Measurements from ENCODE around the gene SMYD3. TPM values are rescaled to one million over a fixed set of nuclear protein-coding genes. Genes with fewer than 3 reads are reported as not detected.

Gene SMYD3
- total and polyA plus RNA-seq, 2 donors (not counting 3 experiments of a cell fraction or from before 2014, with no cell fraction given) = 16.0 to 32.1 TPM

DNA sequence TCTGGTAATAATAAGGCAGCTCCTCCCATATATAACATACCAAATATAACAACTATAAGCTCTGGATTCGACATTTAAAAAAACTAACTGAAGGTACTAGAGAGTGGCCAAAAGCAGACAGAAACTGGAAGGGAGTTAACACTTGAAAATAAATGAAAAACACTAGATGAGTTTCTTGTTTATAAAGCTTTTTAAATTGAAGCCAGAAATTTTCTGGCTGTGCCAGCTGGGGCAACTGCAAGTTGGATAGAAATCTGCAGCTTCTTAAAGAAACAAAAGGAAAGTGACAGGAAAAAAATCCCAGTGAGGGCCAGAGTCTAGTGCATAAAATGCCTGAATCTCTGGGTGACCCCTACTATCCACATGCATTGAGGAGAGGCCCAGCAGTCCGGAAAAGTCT is 432.7 kb downstream of the SMYD3 start:
- Histone ChIP-seq H3K9me1 (replicated peaks; ENCODE audit: control insufficient read depth, extremely low read depth, insufficient read depth, low read length) (no peaks in the 10 kb centered on the region), H3K9ac (replicated peaks; ENCODE audit: extremely low read depth, insufficient read depth, low read length) (no peak overlapping the region), H3K9me3 (replicated peaks; ENCODE audit: control insufficient read depth, insufficient read depth, low read length) (no peaks in the 10 kb centered on the region), H2AFZ (ENCODE audit: low read depth, low read length) (no peak overlapping the region), H4K20me1 (replicated peaks; ENCODE audit: control insufficient read depth, extremely low read depth, insufficient read depth, low read length) (no peaks in the 10 kb centered on the region), H3K79me2 (ENCODE audit: control insufficient read depth, insufficient read depth, low read length) (no peaks in the 10 kb centered on the region), H3K36me3 (ENCODE audit: control insufficient read depth in 2 of 2, extremely low read depth in 1 of 2, insufficient read depth in 2 of 2, low read length in 2 of 2) (no peaks in the 10 kb centered on the region), H3K27ac (ENCODE audit: insufficient read depth, low read depth, low read length) (no peak overlapping the region), H3K4me3 (replicated peaks in 1 of 3; ENCODE audit: insufficient read depth in 1 of 3, low read depth in 1 of 3, low read length in 3 of 3) (no peak overlapping the region), H3K4me1 (ENCODE audit: control insufficient read depth, extremely low read depth, insufficient read depth, low read length) (no peaks in the 10 kb centered on the region), H3K27me3 (ENCODE audit: control insufficient read depth in 2 of 2, insufficient read depth in 2 of 2, low read length in 2 of 2) (no peaks in the 10 kb centered on the region), H3K4me2 (ENCODE audit: insufficient read depth, low read length) (no peak overlapping the region)
- TF ChIP-seq MYC (IDR thresholded peaks at IDR 0.05; ENCODE audit: low read depth, low read length) (no peak), FOS (IDR thresholded peaks at IDR 0.05; ENCODE audit: borderline replicate concordance, insufficient read depth, low read length) (no peak), JUN (IDR thresholded peaks at IDR 0.05; ENCODE audit: borderline replicate concordance, insufficient read depth, insufficient read length, low read depth) (no peak), EZH2 (IDR thresholded peaks at IDR 0.05; ENCODE audit: borderline replicate concordance, low read depth, low read length, severe bottlenecking) (no peak), POLR2A (IDR thresholded peaks at IDR 0.05; ENCODE audit: low read depth, low read length) (no peak), POLR2AphosphoS5 (IDR thresholded peaks at IDR 0.05; ENCODE audit: insufficient read depth, low read depth, low read length) (no peak), GATA2 (IDR thresholded peaks at IDR 0.05; ENCODE audit: insufficient read depth, insufficient read length, low read depth, low read length) (no peak)
- TF ChIP-seq, protein P1, sequence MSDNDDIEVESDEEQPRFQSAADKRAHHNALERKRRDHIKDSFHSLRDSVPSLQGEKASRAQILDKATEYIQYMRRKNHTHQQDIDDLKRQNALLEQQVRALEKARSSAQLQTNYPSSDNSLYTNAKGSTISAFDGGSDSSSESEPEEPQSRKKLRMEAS (IDR thresholded peaks at IDR 0.05; ENCODE audit: insufficient read depth, insufficient read length) = no peak
- TF ChIP-seq, protein P2, sequence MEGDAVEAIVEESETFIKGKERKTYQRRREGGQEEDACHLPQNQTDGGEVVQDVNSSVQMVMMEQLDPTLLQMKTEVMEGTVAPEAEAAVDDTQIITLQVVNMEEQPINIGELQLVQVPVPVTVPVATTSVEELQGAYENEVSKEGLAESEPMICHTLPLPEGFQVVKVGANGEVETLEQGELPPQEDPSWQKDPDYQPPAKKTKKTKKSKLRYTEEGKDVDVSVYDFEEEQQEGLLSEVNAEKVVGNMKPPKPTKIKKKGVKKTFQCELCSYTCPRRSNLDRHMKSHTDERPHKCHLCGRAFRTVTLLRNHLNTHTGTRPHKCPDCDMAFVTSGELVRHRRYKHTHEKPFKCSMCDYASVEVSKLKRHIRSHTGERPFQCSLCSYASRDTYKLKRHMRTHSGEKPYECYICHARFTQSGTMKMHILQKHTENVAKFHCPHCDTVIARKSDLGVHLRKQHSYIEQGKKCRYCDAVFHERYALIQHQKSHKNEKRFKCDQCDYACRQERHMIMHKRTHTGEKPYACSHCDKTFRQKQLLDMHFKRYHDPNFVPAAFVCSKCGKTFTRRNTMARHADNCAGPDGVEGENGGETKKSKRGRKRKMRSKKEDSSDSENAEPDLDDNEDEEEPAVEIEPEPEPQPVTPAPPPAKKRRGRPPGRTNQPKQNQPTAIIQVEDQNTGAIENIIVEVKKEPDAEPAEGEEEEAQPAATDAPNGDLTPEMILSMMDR (IDR thresholded peaks at IDR 0.05; ENCODE audit: extremely low read depth in 1 of 2, insufficient read depth in 1 of 2, low read depth in 1 of 2, low read length in 2 of 2) = no peak
- FAIRE-seq = no peak
- dilution Hi-C loops (cut with MboI; ENCODE audit: extremely low pct_ligation_motif_present, low sequenced_read_pairs) = no loop called here
- intact Hi-C loops (cut with micrococcal nuclease) = no loop called here
- ChIA-PET CTCF (interaction anchor here (1.5 kb wide), 1 partner anchor 11 kb away, joined by 4 read pairs; no protein-coding TSS in a partner anchor), POLR2A (no interaction called here)
- no peak for DNase-seq (ENCODE audit: low read depth, low spot score)
- BruUV-seq (replicated peaks) = no TSS peak
